Neural cell (in vitro differentiated cells): ENCODE data around the gene ATP11A.

Experiments
- EP300 ChIP-seq: fragments of 450-650 bp; conservative IDR thresholded peaks from 2 replicates; pipeline ENCODE4 v1.6.1; 2014; ENCODE audit warnings: antibody characterized with exemption, mild to moderate bottlenecking, moderate library complexity; ENCODE audit not compliant: poor library complexity, severe bottlenecking
- EZH2 ChIP-seq: fragments of 200-600, 300-800 bp; shearing (Covaris generic), sonication (generic); IDR thresholded peaks from 2 replicates; pipeline ENCODE4 v1.6.1; 2014; ENCODE audit warnings: antibody characterized with exemption, low read length, borderline replicate concordance, mild to moderate bottlenecking; ENCODE audit not compliant: insufficient read depth, poor library complexity, severe bottlenecking
- MXI1 ChIP-seq: fragments of 450-650 bp; conservative IDR thresholded peaks from 2 replicates; pipeline ENCODE4 v1.6.1; 2014; ENCODE audit warnings: antibody characterized with exemption, mild to moderate bottlenecking; ENCODE audit not compliant: poor library complexity, severe bottlenecking
- POLR2AphosphoS5 ChIP-seq: IDR thresholded peaks from 2 replicates; pipeline ENCODE4 v1.6.1; 2012
- RAD21 ChIP-seq: fragments of 450-650 bp; conservative IDR thresholded peaks from 2 replicates; pipeline ENCODE4 v1.6.1; 2014; ENCODE audit warnings: antibody characterized with exemption, mild to moderate bottlenecking, moderate library complexity
- SMC3 ChIP-seq: fragments of 450-650 bp; conservative IDR thresholded peaks from 2 replicates; pipeline ENCODE4 v1.6.1; 2014; ENCODE audit warnings: antibody characterized with exemption, mild to moderate bottlenecking, moderate library complexity; ENCODE audit not compliant: poor library complexity
- TF ChIP-seq, protein P1 (sequence below): fragments of 450-650 bp; IDR thresholded peaks from 2 replicates; pipeline ENCODE4 v1.5.1; 2014; ENCODE audit warnings: antibody characterized with exemption, mild to moderate bottlenecking, moderate library complexity; ENCODE audit not compliant: poor library complexity, severe bottlenecking
- TF ChIP-seq, protein P2 (sequence below): IDR thresholded peaks from 2 replicates; pipeline ENCODE4 v1.6.1; 2012; ENCODE audit warnings: borderline replicate concordance

GRCh38 chr13:112899281-112900225 lies 209.7 kb downstream of the ATP11A start:
- TF ChIP-seq MXI1 (no peak), RAD21 (no peak), EP300 (no peak), POLR2AphosphoS5 (no peak), EZH2 (no peak), SMC3 (no peak)
- TF ChIP-seq, protein P1, sequence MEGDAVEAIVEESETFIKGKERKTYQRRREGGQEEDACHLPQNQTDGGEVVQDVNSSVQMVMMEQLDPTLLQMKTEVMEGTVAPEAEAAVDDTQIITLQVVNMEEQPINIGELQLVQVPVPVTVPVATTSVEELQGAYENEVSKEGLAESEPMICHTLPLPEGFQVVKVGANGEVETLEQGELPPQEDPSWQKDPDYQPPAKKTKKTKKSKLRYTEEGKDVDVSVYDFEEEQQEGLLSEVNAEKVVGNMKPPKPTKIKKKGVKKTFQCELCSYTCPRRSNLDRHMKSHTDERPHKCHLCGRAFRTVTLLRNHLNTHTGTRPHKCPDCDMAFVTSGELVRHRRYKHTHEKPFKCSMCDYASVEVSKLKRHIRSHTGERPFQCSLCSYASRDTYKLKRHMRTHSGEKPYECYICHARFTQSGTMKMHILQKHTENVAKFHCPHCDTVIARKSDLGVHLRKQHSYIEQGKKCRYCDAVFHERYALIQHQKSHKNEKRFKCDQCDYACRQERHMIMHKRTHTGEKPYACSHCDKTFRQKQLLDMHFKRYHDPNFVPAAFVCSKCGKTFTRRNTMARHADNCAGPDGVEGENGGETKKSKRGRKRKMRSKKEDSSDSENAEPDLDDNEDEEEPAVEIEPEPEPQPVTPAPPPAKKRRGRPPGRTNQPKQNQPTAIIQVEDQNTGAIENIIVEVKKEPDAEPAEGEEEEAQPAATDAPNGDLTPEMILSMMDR, result no peak
- TF ChIP-seq, protein P2, sequence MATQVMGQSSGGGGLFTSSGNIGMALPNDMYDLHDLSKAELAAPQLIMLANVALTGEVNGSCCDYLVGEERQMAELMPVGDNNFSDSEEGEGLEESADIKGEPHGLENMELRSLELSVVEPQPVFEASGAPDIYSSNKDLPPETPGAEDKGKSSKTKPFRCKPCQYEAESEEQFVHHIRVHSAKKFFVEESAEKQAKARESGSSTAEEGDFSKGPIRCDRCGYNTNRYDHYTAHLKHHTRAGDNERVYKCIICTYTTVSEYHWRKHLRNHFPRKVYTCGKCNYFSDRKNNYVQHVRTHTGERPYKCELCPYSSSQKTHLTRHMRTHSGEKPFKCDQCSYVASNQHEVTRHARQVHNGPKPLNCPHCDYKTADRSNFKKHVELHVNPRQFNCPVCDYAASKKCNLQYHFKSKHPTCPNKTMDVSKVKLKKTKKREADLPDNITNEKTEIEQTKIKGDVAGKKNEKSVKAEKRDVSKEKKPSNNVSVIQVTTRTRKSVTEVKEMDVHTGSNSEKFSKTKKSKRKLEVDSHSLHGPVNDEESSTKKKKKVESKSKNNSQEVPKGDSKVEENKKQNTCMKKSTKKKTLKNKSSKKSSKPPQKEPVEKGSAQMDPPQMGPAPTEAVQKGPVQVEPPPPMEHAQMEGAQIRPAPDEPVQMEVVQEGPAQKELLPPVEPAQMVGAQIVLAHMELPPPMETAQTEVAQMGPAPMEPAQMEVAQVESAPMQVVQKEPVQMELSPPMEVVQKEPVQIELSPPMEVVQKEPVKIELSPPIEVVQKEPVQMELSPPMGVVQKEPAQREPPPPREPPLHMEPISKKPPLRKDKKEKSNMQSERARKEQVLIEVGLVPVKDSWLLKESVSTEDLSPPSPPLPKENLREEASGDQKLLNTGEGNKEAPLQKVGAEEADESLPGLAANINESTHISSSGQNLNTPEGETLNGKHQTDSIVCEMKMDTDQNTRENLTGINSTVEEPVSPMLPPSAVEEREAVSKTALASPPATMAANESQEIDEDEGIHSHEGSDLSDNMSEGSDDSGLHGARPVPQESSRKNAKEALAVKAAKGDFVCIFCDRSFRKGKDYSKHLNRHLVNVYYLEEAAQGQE, result no peak
